Tibial artery (tissue), 4 donors: ENCODE data around the gene SMIM24.

Experiments
- DNase-seq, 2 donors: peaks; one replicate each; pipeline ENCODE4 v3.0.0-alpha.2; 2019
- H3K27ac ChIP-seq, 2 donors: fragments of 200-600 bp; sonication (generic) in 1 of 2; 1 replicate in 1 of 2; 2 replicates in 1 of 2; pipeline ENCODE4 v1.5.1; 2018 to 2019; ENCODE audit warnings: mild to moderate bottlenecking in 1 of 2
- H3K27me3 ChIP-seq, 2 donors: fragments of 200-600 bp; sonication (generic) in 1 of 2; one replicate each; pipeline versions ENCODE4 v1.5.1 to v1.6.0; 2016 to 2019
- H3K36me3 ChIP-seq, 3 donors: fragments of 200-600 bp; sonication (generic) in 2 of 3; one replicate each; pipeline ENCODE4 v1.5.1; 2016 to 2019; ENCODE audit warnings: mild to moderate bottlenecking in 2 of 3
- H3K4me1 ChIP-seq, 4 donors: fragments of 200-600 bp; sonication (generic) in 2 of 4; 1 replicate in 3 of 4; 2 replicates in 1 of 4; pipeline ENCODE4 v1.5.1; 2016 to 2019
- H3K4me3 ChIP-seq, 2 donors: fragments of 200-600 bp; sonication (generic) in 1 of 2; 1 replicate in 1 of 2; 2 replicates in 1 of 2; pipeline ENCODE4 v1.5.1; 2018 to 2019; ENCODE audit warnings: mild to moderate bottlenecking in 2 of 2
- H3K9me3 ChIP-seq, 3 donors: fragments of 200-600 bp; sonication (generic) in 1 of 3; one replicate each; pipeline ENCODE4 v1.5.1; 2016 to 2019
- CTCF ChIP-seq, 2 experiments: fragments of 200-600 bp in 1 of 2; fragments of 450-650 bp in 1 of 2; IDR thresholded peaks; one replicate each; pipeline ENCODE4 v1.5.1; 2017 to 2019; ENCODE audit warnings: antibody characterized with exemption in 2 of 2, mild to moderate bottlenecking in 1 of 2, moderate library complexity in 1 of 2
- intact Hi-C: fragments of 100-400 bp; cut with DNase I; formaldehyde crosslinking; loops from one replicate; pipeline ENCODE4 v1.15.0; 2023; ENCODE audit warnings: low total_unique reads

Gene SMIM24

GRCh38 chr19:3505598-3506383, 25.5 kb upstream of the SMIM24 start, which contains the start of gene FZR1:
Gene FZR1, plus strand, starts transcription at chr19:3506311. Its CDS starts 16,679 bp downstream, at chr19:3522990.
- H3K36me3 ChIP-seq = peaks cover 0 to 21% (median 3%) of the 10 kb centered on the region in 3 donors
- peak within 1 kb of the TSS; percentile 96 to 100 for H3K4me3 ChIP-seq
- H3K4me1 ChIP-seq = peaks cover 0 to 36% (median 23%) of the 10 kb centered on the region in 4 donors
- intact Hi-C loops = no loop called here
- H3K27me3 ChIP-seq = no peaks in the 10 kb centered on the region
- peak within 1 kb of the TSS; percentile 83 to 95 for H3K27ac ChIP-seq
- no peak for TF ChIP-seq CTCF (IDR thresholded peaks at IDR 0.05)
- peak; percentile 99 for DNase-seq
- H3K9me3 ChIP-seq = no peaks in the 10 kb centered on the region

GRCh38 chr19:3504735-3505134, 24.4 kb upstream of the SMIM24 start:
- intact Hi-C loops = no loop called here
- no peak overlapping the region for H3K4me3 ChIP-seq
- H3K27ac ChIP-seq = no peak overlapping the region

GRCh38 chr19:3503036-3503572, 22.8 kb upstream of the SMIM24 start:
- Histone ChIP-seq H3K4me1 (peaks cover 0 to 41% (median 29%) of the 10 kb centered on the region in 4 donors), H3K9me3 (no peaks in the 10 kb centered on the region), H3K27me3 (no peaks in the 10 kb centered on the region), H3K4me3 (no peak overlapping the region), H3K36me3 (no peaks in the 10 kb centered on the region), H3K27ac (no peak overlapping the region)
- TF ChIP-seq CTCF (IDR thresholded peaks at IDR 0.05) = no peak
- intact Hi-C loops = no loop called here
- no peak for DNase-seq

More at GRCh38 chr19:3504735-3505134, 24.4 kb upstream of the SMIM24 start:
- Histone ChIP-seq H3K4me1 (peaks cover 0 to 41% (median 27%) of the 10 kb centered on the region in 4 donors), H3K36me3 (peaks cover 0 to 11% (median 0%) of the 10 kb centered on the region in 3 donors), H3K27me3 (no peaks in the 10 kb centered on the region), H3K9me3 (no peaks in the 10 kb centered on the region)
- no peak for DNase-seq
- no peak for TF ChIP-seq CTCF (IDR thresholded peaks at IDR 0.05)

GRCh38 chr19:3501780-3502179, 21.5 kb upstream of the SMIM24 start:
- H3K27ac ChIP-seq = no peak overlapping the region
- DNase-seq = no peak
- no peaks in the 10 kb centered on the region for H3K9me3 ChIP-seq
- peaks cover 0 to 30% (median 17%) of the 10 kb centered on the region in 4 donors for H3K4me1 ChIP-seq
- H3K36me3 ChIP-seq = peaks cover 0 to 4% (median 0%) of the 10 kb centered on the region in 3 donors
- H3K4me3 ChIP-seq = no peak overlapping the region
- no peaks in the 10 kb centered on the region for H3K27me3 ChIP-seq
- intact Hi-C loops = no loop called here
- TF ChIP-seq CTCF (IDR thresholded peaks at IDR 0.05) = no peak

- H3K27me3 ChIP-seq = no peaks in the 10 kb centered on the region
- peak in 1 of 2 experiments; percentile 5 for TF ChIP-seq CTCF (IDR thresholded peaks at IDR 0.05)
- H3K9me3 ChIP-seq = no peaks in the 10 kb centered on the region
- peak within 1 kb of the TSS; percentile 73 to 84 for H3K27ac ChIP-seq
- H3K36me3 ChIP-seq = peaks cover 11 to 16% (median 12%) of the 10 kb centered on the region in 3 donors
- H3K4me3 ChIP-seq = peak within 1 kb of the TSS; percentile 73 to 81
- intact Hi-C loops = no loop called here
- peaks cover 0 to 26% (median 16%) of the 10 kb centered on the region in 4 donors for H3K4me1 ChIP-seq
- peak; percentile 93 to 96 for DNase-seq
Measured at GRCh38 chr19:3500429-3501101, 20.2 kb upstream of the SMIM24 start, which contains the start of gene DOHH. Gene DOHH, minus strand, starts transcription at chr19:3500674. Its CDS starts 3,860 bp downstream, at chr19:3496814.
